Activated CD8-positive, alpha-beta memory T cell treated with anti-CD3 and anti-CD28 coated beads, Interleukin-2, amount 50 U/mL, for 4 hours (primary cell): Measurements from ENCODE around the gene ZNF181.
"Not testable (repeated sequence)": the region's sequence is repeated elsewhere in the genome, so short reads cannot be mapped to it uniquely, and the experiment has no call there.

Experiments
- DNase-seq: peaks from one replicate; pipeline ENCODE4 v3.0.0-alpha.2; 2020

ZNF181 gene

GRCh38 chr19:34733746-34734536, at the start of gene ZNF181:
ZNF181 (plus strand) TSS chr19:34734243; CDS start chr19:34735038, 795 bp downstream.
- peak; percentile 77 for DNase-seq

GRCh38 chr19:34685266-34685665, 48.8 kb upstream of the ZNF181 start:
- not testable (repeated sequence) for DNase-seq

GRCh38 chr19:34686455-34686854, 47.6 kb upstream of the ZNF181 start:
- no peak for DNase-seq

GRCh38 chr19:34687348-34687747, 46.7 kb upstream of the ZNF181 start:
- no peak for DNase-seq

- no peak for DNase-seq
Observed at GRCh38 chr19:34688592-34688991, 45.5 kb upstream of the ZNF181 start.

GRCh38 chr19:34690372-34690771, 43.7 kb upstream of the ZNF181 start:
- no peak for DNase-seq

- no peak for DNase-seq
Observed at GRCh38 chr19:34692549-34692948, 41.5 kb upstream of the ZNF181 start.

GRCh38 chr19:34707661-34708060, 26.4 kb upstream of the ZNF181 start:
- no peak for DNase-seq

- no peak for DNase-seq
Observed at GRCh38 chr19:34711890-34712289, 22.2 kb upstream of the ZNF181 start.

- DNase-seq: peak; percentile 34
Observed at GRCh38 chr19:34712395-34713261, 21.4 kb upstream of the ZNF181 start.

- no peak for DNase-seq
Observed at GRCh38 chr19:34713262-34713637, 20.8 kb upstream of the ZNF181 start.

GRCh38 chr19:34715357-34715756, 18.7 kb upstream of the ZNF181 start:
- DNase-seq: no peak

GRCh38 chr19:34722353-34722752, 11.7 kb upstream of the ZNF181 start:
- no peak for DNase-seq

GRCh38 chr19:34725400-34725799, 8.6 kb upstream of the ZNF181 start:
- no peak for DNase-seq

- no peak for DNase-seq
Observed at GRCh38 chr19:34731019-34731829, 2.8 kb upstream of the ZNF181 start.

GRCh38 chr19:34731964-34732363, 2.1 kb upstream of the ZNF181 start:
- no peak for DNase-seq

- DNase-seq: no peak
Observed at GRCh38 chr19:34732612-34733211, 1.3 kb upstream of the ZNF181 start.

- DNase-seq: no peak
Observed at GRCh38 chr19:34733266-34733745, 737 bp upstream of the ZNF181 start.

GRCh38 chr19:34734537-34735103, 577 bp downstream of the ZNF181 start:
- DNase-seq: no peak

- DNase-seq: no peak
Observed at GRCh38 chr19:34744896-34745690, 11.1 kb downstream of the ZNF181 start.

- DNase-seq: no peak
Observed at GRCh38 chr19:34757441-34757840, 23.4 kb downstream of the ZNF181 start.
